Body of pancreas (tissue), 4 donors: ENCODE data around the gene DSTN. TPM values are rescaled to one million over a fixed set of nuclear protein-coding genes. Genes with fewer than 3 reads are reported as not detected.
"Not testable (repeated sequence)": the region's sequence is repeated elsewhere in the genome, so short reads cannot be mapped to it uniquely, and the experiment has no call there.

Experiments
- ATAC-seq: fragments of 150-250 bp; one replicate; pipeline ENCODE4 v1.9.1; 2016
- DNase-seq, 4 donors: peaks; one replicate each; pipeline ENCODE4 v3.0.0-alpha.2; 2019
- H3K27ac ChIP-seq, 4 donors: fragments of 200-600 bp; sonication (generic); 1 replicate in 3 of 4; 2 replicates in 1 of 4; pipeline versions ENCODE4 v1.5.1 to v1.6.1; 2016 to 2019; ENCODE audit warnings: mild to moderate bottlenecking in 1 of 4, mixed read lengths in 1 of 4, moderate library complexity in 1 of 4
- H3K27me3 ChIP-seq, 2 donors: fragments of 200-600 bp; sonication (generic); one replicate each; pipeline ENCODE4 v1.6.0; 2016; ENCODE audit warnings: mild to moderate bottlenecking in 1 of 2
- H3K36me3 ChIP-seq, 2 donors: fragments of 200-600 bp; sonication (generic); replicated peaks in 1 of 2; 2 replicates each; pipeline ENCODE4 v1.5.1; 2016; ENCODE audit warnings: low read depth in 2 of 2; ENCODE audit not compliant: insufficient read depth in 1 of 2
- H3K4me1 ChIP-seq: fragments of 200-600 bp; sonication (generic); one replicate; pipeline ENCODE4 v1.6.0; 2016
- H3K4me3 ChIP-seq, 2 donors: fragments of 200-600 bp; sonication (generic); 1 replicate in 1 of 2; 2 replicates in 1 of 2; pipeline ENCODE4 v1.5.1; 2016 to 2019
- H3K9me3 ChIP-seq, 3 donors: fragments of 200-600 bp; sonication (generic); 1 replicate in 2 of 3; 2 replicates in 1 of 3; pipeline ENCODE4 v1.5.1; 2016
- POLR2A ChIP-seq, 3 donors: fragments of 450-650 bp; IDR thresholded peaks; one replicate each; pipeline ENCODE4 v1.6.1; 2016; ENCODE audit warnings: antibody characterized with exemption in 3 of 3, mild to moderate bottlenecking in 2 of 3
- WGBS, 2 donors: methylation state at CpG; one replicate each; pipeline ENCODE4 v1.1.5; 2017; 5-methylcytosine and 5-hydroxymethylcytosine counted together
- intact Hi-C: fragments of 100-400 bp; cut with DNase I; formaldehyde crosslinking; loops from one replicate; pipeline ENCODE4 v1.15.1; 2023
- total RNA-seq, 2 donors: library from RNA; depleted of rRNA; stranded (reverse); fragments of >200 nt; gene quantifications; one replicate each; pipeline ENCODE4 v1.1.0, GENCODE V29; 2016
- TF ChIP-seq, protein P1 (sequence below), 7 experiments: fragments of 450-650 bp in 4 of 7; fragments of 200-600 bp in 3 of 7; sonication (generic) in 3 of 7; IDR thresholded peaks; one replicate each; pipeline ENCODE4 v1.5.1; 2016 to 2019; ENCODE audit warnings: antibody characterized with exemption in 7 of 7

Gene DSTN
- total RNA-seq, 2 donors from 2014 or later: 103 to 464 TPM

DNA sequence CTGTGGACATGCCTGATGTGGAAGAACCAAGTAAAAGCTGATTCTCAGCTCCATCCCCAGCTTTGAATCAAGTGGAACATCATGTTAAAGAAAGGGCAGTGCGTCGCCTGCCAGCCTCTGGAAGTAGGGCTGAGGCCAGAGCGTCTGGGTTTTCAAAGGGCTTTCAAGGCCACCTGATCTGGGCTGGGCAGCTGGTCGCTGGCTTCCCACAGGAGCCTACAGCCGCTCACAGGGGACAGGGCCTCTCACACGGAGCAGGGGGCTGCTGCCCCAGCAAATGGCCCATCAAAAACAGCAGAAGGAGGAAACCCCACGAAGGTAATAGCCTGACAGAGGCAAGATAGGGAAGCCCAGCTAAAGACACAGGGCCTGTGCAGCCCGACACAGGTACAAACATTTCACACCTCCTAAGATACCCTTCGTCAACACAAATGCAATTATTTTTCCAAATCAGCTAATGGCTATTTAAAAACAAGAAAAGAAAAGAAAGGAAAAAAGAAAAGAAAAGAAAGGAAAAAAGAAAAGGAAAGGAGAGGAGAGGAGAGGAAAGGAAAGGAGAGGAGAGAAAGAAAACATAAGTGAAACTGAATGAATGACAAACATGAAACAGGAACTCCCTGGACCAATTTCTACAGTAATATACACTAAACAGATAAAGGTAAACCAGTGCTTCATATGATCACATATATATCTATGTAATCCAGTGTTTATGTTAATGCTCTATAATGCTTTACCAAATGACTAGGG is 87.4 kb downstream of the DSTN start:
- H3K36me3 ChIP-seq: peaks cover 10 to 16% of the 10 kb centered on the region in 2 donors
- 27 to 39% methylated on average over 8 to 9 of the region's 9 CpGs for WGBS, 2 donors

GRCh38 chr20:17657898-17658647 is 88.2 kb downstream of the DSTN start:
- ATAC-seq: no peak
- Histone ChIP-seq H3K4me1 (peaks cover 96% of the 10 kb centered on the region), H3K27ac (peak overlapping the region in 3 of 4 donors; percentile 32 to 77 (median 73)), H3K27me3 (no peaks in the 10 kb centered on the region), H3K4me3 (no peak overlapping the region), H3K9me3 (no peaks in the 10 kb centered on the region), H3K36me3 (peaks cover 10 to 16% of the 10 kb centered on the region in 2 donors)
- DNase-seq: peak in 3 of 4 donors; percentile 2 to 11 (median 5)
- WGBS, 2 donors: 46 to 58% methylated on average over 9 of the region's 9 CpGs
- intact Hi-C loops: no loop called here
- TF ChIP-seq, protein P1, sequence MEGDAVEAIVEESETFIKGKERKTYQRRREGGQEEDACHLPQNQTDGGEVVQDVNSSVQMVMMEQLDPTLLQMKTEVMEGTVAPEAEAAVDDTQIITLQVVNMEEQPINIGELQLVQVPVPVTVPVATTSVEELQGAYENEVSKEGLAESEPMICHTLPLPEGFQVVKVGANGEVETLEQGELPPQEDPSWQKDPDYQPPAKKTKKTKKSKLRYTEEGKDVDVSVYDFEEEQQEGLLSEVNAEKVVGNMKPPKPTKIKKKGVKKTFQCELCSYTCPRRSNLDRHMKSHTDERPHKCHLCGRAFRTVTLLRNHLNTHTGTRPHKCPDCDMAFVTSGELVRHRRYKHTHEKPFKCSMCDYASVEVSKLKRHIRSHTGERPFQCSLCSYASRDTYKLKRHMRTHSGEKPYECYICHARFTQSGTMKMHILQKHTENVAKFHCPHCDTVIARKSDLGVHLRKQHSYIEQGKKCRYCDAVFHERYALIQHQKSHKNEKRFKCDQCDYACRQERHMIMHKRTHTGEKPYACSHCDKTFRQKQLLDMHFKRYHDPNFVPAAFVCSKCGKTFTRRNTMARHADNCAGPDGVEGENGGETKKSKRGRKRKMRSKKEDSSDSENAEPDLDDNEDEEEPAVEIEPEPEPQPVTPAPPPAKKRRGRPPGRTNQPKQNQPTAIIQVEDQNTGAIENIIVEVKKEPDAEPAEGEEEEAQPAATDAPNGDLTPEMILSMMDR (IDR thresholded peaks at IDR 0.05): no peak
- no peak for TF ChIP-seq POLR2A (IDR thresholded peaks at IDR 0.05)

More for the DNA sequence above, 87.4 kb downstream of the DSTN start:
- TF ChIP-seq, protein P1 (IDR thresholded peaks at IDR 0.05): no peak
- no peak for TF ChIP-seq POLR2A (IDR thresholded peaks at IDR 0.05)
- DNase-seq (peak; percentile 55 to 71 (median 67)), ATAC-seq (peak; percentile 64)
- Histone ChIP-seq H3K4me3 (no peak overlapping the region), H3K9me3 (no peaks in the 10 kb centered on the region), H3K27ac (peak overlapping the region; percentile 32 to 77 (median 43)), H3K27me3 (no peaks in the 10 kb centered on the region), H3K4me1 (peaks cover 96% of the 10 kb centered on the region)
- intact Hi-C loops: no loop called here

DNA sequence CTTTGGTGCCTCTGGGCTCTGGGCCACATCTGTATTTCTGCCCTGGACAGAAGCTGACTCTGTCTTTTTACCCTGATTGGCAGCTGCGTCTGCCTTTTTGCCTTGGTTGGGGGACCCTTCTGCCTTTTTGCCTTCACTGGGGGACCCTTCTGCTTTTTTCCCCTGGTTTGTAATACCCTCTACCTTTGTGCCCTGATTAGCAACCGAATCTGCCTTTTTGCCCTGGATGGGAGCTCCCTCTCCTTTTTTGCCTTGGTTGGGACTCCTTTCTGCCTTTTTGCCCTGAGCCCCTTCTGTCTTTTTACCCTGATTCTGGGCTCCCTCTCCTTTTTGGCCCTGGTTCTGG is 88.7 kb downstream of the DSTN start:
- Histone ChIP-seq H3K27ac (peak overlapping the region in 2 of 4 donors; percentile 73 to 77), H3K4me1 (peaks cover 93% of the 10 kb centered on the region), H3K36me3 (peaks cover 10 to 16% of the 10 kb centered on the region in 2 donors), H3K4me3 (no peak overlapping the region), H3K27me3 (no peaks in the 10 kb centered on the region), H3K9me3 (no peaks in the 10 kb centered on the region)
- peak in 3 of 4 donors; percentile 2 to 31 (median 11) for DNase-seq
- 67 to 80% methylated on average over 2 of the region's 2 CpGs for WGBS, 2 donors
- intact Hi-C loops: no loop called here
- no peak for ATAC-seq
- TF ChIP-seq POLR2A (IDR thresholded peaks at IDR 0.05): no peak
- TF ChIP-seq, protein P1 (IDR thresholded peaks at IDR 0.05): no peak

DNA sequence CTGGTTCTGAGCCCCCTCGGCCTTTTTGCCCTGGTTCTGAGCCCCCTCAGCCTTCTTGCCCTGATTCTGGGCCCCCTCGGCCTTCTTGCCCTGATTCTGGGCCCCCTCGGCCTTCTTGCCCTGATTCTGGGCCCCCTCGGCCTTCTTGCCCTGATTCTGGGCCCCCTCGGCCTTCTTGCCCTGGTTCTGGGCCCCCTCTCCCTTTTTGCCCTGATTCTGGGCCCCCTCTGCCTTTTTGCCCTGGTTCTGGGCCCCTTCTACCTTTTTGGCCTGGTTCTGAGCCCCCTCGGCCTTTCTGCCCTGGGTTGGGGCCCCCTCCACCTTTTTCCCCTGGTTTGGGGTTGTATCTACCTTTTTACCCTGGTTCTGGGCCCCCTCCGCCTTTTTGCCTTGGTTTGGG is 89.5 kb downstream of the DSTN start:
- Histone ChIP-seq H3K4me1 (peaks cover 93% of the 10 kb centered on the region), H3K36me3 (peaks cover 9 to 16% of the 10 kb centered on the region in 2 donors), H3K27ac (peak overlapping the region in 3 of 4 donors; percentile 60 to 77 (median 73))
- 84 to 95% methylated on average over 7 of the region's 7 CpGs for WGBS, 2 donors
- H3K4me3 ChIP-seq, intact Hi-C loops, H3K27me3 ChIP-seq, ATAC-seq, H3K9me3 ChIP-seq: not testable (repeated sequence)
- DNase-seq: peak in 2 of 4 donors; percentile 2 to 8

Other genes with a start within 250 kb of the DSTN start
- under 1 TPM; 0.52 to 0.99 TPM for gene BFSP1, start 38.7 kb upstream of the DSTN start, total RNA-seq
- 100 to 1,000 TPM; 313 to 511 TPM for gene RRBP1, start 112.2 kb downstream of the DSTN start, total RNA-seq
- gene BANF2, start 129.9 kb downstream of the DSTN start, total RNA-seq: 1 to 10 TPM in 1 of 2 donors, not detected in 1; 4.0 TPM